BLaER1 (cell line): ENCODE measurements around the gene DDRGK1.

Source experiments
- H3K27ac ChIP-seq: shearing (Covaris generic); formaldehyde crosslinking; 2 replicates; pipeline ENCODE4 v1.8.1; 2022
- H3K27me3 ChIP-seq: shearing (Covaris generic); formaldehyde crosslinking; 2 replicates; pipeline ENCODE4 v1.8.1; 2022
- H3K36me3 ChIP-seq: shearing (Covaris generic); formaldehyde crosslinking; 2 replicates; pipeline ENCODE4 v1.8.1; 2022
- H3K4me1 ChIP-seq: shearing (Covaris generic); formaldehyde crosslinking; 2 replicates; pipeline ENCODE4 v1.8.1; 2022
- H3K4me2 ChIP-seq: shearing (Covaris generic); formaldehyde crosslinking; 2 replicates; pipeline ENCODE4 v1.8.1; 2022
- H3K4me3 ChIP-seq: shearing (Covaris generic); formaldehyde crosslinking; 2 replicates; pipeline ENCODE4 v1.8.1; 2022
- H3K9ac ChIP-seq: shearing (Covaris generic); formaldehyde crosslinking; 2 replicates; pipeline ENCODE4 v1.8.1; 2022
- H3K9me3 ChIP-seq: shearing (Covaris generic); formaldehyde crosslinking; 2 replicates; pipeline ENCODE4 v1.8.1; 2022
- H4K20me1 ChIP-seq: shearing (Covaris generic); formaldehyde crosslinking; 2 replicates; pipeline ENCODE4 v1.8.1; 2022
- Cebpa-rat ChIP-seq: shearing (Covaris generic); IDR thresholded peaks from 2 replicates; pipeline ENCODE4 v1.8.1; 2022

Gene DDRGK1

DNA sequence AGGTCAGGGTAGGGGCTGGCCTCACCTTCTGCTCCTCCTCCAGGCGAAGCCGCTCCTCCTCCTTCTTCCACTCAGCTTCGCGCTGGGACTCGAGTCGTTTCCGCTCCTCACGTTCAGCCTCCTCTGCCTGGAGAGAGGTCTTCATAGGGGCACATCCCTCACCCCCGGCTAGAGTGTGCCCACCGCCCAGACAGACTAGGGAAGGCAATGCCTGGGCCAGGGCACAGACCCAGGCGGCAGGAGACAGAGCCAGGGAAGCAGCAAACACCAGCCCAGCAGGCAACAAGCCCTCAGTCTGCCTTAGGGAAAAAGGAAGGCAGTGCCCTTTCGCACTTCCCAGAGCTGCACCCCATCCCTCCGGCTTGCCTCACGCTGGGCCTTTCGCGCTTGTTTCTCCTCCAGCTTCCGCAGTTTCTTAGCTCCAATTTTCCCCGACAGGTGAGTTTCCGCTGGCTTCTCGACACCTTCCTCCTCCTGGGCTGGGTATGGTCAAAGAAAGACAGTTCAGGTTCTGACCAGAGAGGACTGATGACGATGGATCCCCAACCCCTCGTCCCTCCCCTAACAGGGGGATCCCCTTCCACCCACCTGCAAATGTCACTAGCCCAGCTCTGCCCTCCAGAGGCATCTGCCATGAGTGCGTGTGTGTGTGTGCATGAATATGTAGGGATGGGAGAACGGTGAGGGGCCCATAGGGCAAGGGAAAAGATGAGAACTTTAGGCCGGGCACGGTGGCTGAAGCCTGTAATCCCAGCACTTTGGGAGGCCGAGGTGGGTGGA, 4.3 kb downstream of the DDRGK1 start:
- TF ChIP-seq Cebpa-rat: no peak
- Histone ChIP-seq H3K4me2 (no peak overlapping the region), H3K9ac (no peak overlapping the region), H3K27me3 (no peaks in the 10 kb centered on the region), H3K4me3 (no peak overlapping the region), H3K9me3 (no peaks in the 10 kb centered on the region), H4K20me1 (peaks cover 23% of the 10 kb centered on the region), H3K4me1 (peaks cover 16% of the 10 kb centered on the region), H3K27ac (no peak overlapping the region), H3K36me3 (peaks cover 79% of the 10 kb centered on the region)

DNA sequence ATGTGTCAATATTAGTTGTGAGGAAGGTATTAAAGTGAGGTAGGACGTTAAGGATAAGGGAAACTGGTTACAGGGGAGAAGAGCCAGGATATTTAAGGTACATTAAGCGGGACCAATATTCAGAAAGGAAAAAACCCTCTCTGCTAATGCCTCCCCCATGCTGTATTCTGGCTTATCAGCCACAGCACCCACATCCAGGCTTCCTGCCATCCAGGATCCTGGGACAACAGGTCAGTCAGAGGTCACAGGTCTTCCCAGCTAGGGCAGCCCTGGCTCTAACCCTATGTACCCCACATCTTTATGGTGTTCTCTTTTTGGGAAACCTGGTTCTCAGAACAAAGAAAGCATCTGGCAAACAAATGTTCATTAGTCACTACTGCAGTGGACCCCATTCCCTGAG, 5.3 kb downstream of the DDRGK1 start:
- Histone ChIP-seq H3K9me3 (no peaks in the 10 kb centered on the region), H3K9ac (no peak overlapping the region), H3K4me3 (no peak overlapping the region), H3K4me2 (no peak overlapping the region), H3K4me1 (peaks cover 16% of the 10 kb centered on the region), H4K20me1 (peaks cover 31% of the 10 kb centered on the region), H3K27ac (no peak overlapping the region), H3K27me3 (no peaks in the 10 kb centered on the region), H3K36me3 (peaks cover 89% of the 10 kb centered on the region)
- no peak for TF ChIP-seq Cebpa-rat

DNA sequence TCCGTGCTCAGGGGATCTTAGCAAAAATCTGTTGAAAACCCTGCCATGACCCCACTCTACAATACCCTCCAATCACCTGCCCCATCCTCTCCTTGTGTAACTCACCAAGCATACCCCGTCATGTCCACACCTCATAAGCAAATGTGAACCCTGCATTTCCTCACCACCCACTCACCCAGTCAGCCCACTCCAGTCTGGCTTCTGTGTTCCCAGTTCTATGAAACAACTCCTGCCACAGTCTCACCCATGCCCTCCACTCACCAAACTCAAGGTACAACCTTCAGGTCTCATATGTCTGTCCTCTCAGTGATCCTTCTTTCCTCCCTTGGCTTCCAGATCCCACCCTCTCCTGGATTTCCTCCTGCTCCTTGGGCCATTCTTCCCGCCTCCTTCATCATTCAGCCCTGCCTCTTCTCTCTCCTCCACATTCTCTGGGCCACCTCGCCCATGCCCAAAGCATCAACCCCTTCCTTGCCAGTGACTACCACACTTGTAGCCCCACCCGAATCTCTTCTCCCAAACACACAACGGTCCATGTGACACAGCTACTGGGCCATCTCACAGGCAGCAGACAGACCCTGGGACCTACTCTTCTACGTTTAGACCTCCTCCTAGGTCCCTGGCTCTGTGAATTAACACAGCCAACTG, 8.8 kb downstream of the DDRGK1 start:
- Histone ChIP-seq H3K4me2 (no peak overlapping the region), H3K4me1 (no peaks in the 10 kb centered on the region), H3K27ac (no peak overlapping the region), H3K36me3 (peaks cover 100% of the 10 kb centered on the region), H3K4me3 (no peak overlapping the region), H3K9ac (no peak overlapping the region), H3K9me3 (no peaks in the 10 kb centered on the region), H3K27me3 (no peaks in the 10 kb centered on the region), H4K20me1 (peaks cover 29% of the 10 kb centered on the region)
- no peak for TF ChIP-seq Cebpa-rat

DNA sequence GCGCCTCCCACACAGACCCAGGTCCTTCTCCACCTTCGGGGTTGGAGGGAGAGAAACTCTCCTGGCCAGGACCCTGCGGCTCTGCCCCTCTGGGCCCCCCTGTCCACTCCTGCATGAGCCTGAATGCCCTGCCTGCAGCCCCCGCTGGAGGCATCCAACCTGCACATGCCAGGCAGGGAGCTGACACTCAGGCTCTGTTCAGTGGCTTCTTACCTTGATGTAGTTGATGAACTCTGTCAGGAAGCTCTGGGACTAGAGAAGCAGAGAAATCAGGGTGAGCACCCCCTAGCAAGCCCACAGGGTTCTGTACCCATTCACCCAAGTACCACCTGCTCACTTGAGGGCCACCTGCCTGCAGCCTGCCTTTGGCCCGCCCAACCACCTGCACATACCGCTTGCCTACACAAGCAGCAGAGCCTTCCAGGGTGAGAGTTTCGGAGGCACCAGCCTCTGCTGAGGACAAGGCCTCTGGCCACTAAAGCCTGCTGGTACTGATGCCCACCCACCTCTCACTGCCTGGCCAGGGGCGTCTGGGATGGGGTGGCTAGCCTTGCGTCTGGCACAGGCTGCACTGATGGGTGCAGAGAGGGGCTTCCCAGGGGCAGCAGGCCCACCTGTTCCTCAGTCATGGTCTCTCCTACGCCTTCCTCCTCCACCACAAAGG, 9.7 kb downstream of the DDRGK1 start:
- Histone ChIP-seq H3K9me3 (no peaks in the 10 kb centered on the region), H3K27ac (no peak overlapping the region), H3K4me1 (no peaks in the 10 kb centered on the region), H3K36me3 (peaks cover 100% of the 10 kb centered on the region), H3K27me3 (no peaks in the 10 kb centered on the region), H3K9ac (no peak overlapping the region), H4K20me1 (peaks cover 23% of the 10 kb centered on the region), H3K4me2 (no peak overlapping the region), H3K4me3 (no peak overlapping the region)
- no peak for TF ChIP-seq Cebpa-rat

DNA sequence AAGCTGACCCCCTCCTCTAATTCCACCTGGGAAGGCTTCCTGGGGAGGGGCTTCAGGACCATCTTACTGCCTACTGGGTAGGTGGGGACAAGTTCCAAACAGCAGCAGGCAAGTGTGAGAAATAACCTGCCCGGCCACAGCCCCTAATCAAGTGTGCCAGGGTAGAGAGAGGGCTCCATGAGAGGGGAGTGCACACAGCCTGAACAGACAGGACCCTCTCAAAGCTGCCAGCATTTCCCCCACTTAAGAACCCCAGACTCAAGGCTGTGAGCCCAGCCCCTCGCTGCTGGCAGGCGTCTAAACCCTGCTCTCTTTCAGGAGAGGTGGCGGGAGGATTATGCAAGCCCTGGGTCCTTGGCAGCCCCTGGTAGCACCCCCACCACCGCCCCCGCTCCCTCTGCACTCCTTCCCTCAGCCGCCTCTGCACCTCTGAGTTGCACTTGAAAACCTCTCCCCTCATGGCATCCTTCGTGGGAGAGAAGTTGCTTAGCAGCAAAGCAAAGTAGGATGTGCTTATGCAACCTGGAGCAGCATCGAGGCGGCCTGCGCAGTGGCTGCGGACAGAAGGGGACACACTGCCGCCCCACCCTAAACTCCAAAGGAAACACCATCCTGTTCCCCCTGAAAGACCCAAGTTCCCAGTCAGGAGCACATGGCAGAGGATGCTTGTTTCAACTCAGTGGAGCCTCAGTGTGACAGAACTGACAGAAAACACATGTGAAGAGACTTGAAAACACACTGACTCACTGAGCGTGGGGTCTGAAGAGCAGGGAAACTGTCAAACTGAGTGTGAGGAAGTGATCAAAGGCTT, 10.5 kb downstream of the DDRGK1 start:
- no peak overlapping the region for H3K4me3 ChIP-seq
- H3K9ac ChIP-seq: no peak overlapping the region
- TF ChIP-seq Cebpa-rat: no peak
- no peak overlapping the region for H3K4me2 ChIP-seq
- H3K27me3 ChIP-seq: no peaks in the 10 kb centered on the region
- no peaks in the 10 kb centered on the region for H3K9me3 ChIP-seq
- H3K27ac ChIP-seq: no peak overlapping the region
- peaks cover 24% of the 10 kb centered on the region for H4K20me1 ChIP-seq
- no peaks in the 10 kb centered on the region for H3K4me1 ChIP-seq
- H3K36me3 ChIP-seq: peaks cover 99% of the 10 kb centered on the region

DNA sequence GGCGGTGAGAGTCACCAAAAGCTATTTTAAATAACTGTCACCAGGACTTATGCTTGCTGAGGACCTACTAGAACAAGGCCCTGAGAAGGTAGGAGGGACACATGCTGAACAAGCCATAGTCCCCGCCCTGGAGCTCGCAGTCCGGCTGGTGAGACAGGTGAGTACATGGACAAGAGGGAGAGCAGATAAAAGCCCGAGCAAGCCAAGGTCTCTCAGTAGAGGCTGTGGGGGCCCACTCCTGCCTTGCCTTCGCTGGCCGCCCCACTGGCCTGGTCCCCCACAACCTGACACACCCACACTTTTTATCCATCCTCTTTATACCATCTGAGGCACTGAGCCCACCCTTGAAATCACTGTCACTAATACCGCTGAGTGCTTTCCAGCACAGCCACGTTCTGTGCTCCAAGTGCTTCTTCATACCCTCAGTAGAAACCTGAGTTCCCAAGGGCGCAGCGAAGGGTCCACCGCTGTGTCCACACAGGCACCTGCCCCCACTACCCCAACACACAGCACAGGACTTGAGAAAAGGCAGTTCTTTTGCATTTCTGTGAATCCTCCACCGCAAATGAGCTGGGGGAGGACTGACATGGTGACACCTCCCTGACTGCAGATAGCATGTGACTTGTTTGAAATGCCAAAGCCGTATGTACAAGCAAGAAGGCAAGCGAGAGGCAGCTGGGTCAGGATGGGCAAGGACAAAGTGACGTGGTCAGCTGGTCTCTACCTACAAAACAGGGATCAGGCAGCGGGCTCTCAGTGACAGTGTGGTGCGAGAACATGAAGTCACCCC, 12.1 kb downstream of the DDRGK1 start:
- no peak overlapping the region for H3K4me3 ChIP-seq
- H4K20me1 ChIP-seq: peaks cover 25% of the 10 kb centered on the region
- no peak overlapping the region for H3K27ac ChIP-seq
- no peak overlapping the region for H3K9ac ChIP-seq
- H3K9me3 ChIP-seq: no peaks in the 10 kb centered on the region
- H3K4me2 ChIP-seq: no peak overlapping the region
- H3K36me3 ChIP-seq: peaks cover 98% of the 10 kb centered on the region
- no peaks in the 10 kb centered on the region for H3K27me3 ChIP-seq
- H3K4me1 ChIP-seq: no peaks in the 10 kb centered on the region
- no peak for TF ChIP-seq Cebpa-rat

DNA sequence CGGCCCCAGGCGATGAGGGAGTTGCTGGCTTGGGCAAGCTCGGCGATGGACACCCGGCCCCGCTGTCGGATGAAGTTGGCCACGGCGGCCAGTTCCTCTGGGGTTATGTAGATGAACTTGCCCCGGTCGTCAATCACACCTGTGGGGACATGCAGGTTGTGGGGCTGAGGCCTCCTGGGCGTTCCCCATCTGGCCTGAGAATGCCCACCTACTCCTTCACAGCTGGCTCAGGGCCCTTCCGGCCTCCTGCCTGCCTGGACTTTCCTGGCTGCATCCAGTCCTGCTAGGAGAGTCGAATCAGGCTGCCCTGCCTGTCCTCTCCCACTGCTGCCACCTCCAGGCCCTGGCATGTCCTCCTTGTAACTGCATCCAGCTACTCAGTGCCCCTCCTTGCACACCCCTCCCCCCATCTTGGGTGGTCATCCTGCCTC, 13.8 kb downstream of the DDRGK1 start:
- Histone ChIP-seq H3K9ac (no peak overlapping the region), H3K27ac (no peak overlapping the region), H4K20me1 (peaks cover 25% of the 10 kb centered on the region), H3K36me3 (peaks cover 80% of the 10 kb centered on the region), H3K9me3 (no peaks in the 10 kb centered on the region), H3K4me3 (no peak overlapping the region), H3K4me1 (no peaks in the 10 kb centered on the region), H3K4me2 (no peak overlapping the region), H3K27me3 (no peaks in the 10 kb centered on the region)
- TF ChIP-seq Cebpa-rat: no peak

DNA sequence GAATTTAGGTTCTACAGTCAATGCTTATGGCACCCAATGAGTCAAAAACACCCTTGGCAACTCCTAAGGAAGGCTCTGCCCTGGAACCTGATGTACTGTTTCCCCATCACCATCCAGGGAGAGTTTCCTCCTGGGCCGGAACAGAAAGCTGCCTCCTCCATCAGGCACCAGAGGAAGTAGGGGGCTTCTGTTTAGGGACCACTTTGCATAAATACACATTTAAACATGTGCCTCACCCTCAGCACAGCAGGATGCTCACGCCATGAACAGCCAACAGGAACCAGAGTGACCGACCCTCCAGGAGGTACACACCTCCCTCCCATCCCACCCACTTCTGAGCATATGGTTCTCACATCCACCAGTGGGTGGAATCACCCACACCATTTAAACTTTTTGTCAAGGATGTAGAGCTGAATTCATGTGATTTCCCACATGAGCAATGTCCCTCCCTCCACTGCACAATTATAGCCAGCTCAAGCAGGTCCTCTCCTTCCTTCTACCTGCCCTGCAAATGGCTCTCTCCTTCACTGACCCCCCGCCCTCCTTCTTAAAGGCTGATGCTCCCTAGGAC, 14.8 kb downstream of the DDRGK1 start:
- Histone ChIP-seq H4K20me1 (peaks cover 19% of the 10 kb centered on the region; the same call in 1 of the 2 replicates), H3K36me3 (peaks cover 73% of the 10 kb centered on the region), H3K27me3 (no peaks in the 10 kb centered on the region), H3K9ac (no peak overlapping the region), H3K27ac (no peak overlapping the region), H3K4me3 (no peak overlapping the region), H3K4me1 (no peaks in the 10 kb centered on the region), H3K9me3 (no peaks in the 10 kb centered on the region), H3K4me2 (no peak overlapping the region)
- TF ChIP-seq Cebpa-rat: no peak
